Skeletal muscle satellite cell (primary cell): ENCODE measurements around the gene CLDN1.

Experiments used
- H3K27me3 ChIP-seq: 2 replicates; pipeline ENCODE4 v1.7.0; 2013; ENCODE audit warnings: low read length; ENCODE audit not compliant: control insufficient read depth, insufficient read depth
- H3K36me3 ChIP-seq: 2 replicates; pipeline ENCODE4 v1.7.0; 2013; ENCODE audit warnings: mild to moderate bottlenecking, control low read depth, low read length; ENCODE audit not compliant: insufficient read depth
- H3K4me1 ChIP-seq: 2 replicates; pipeline ENCODE4 v1.7.0; 2013; ENCODE audit warnings: low read length; ENCODE audit not compliant: control insufficient read depth, insufficient read depth
- H3K4me2 ChIP-seq: 2 replicates; pipeline ENCODE4 v1.7.0; 2013; ENCODE audit warnings: mild to moderate bottlenecking, low read length
- H3K4me3 ChIP-seq: 2 replicates; pipeline ENCODE4 v1.7.0; 2013; ENCODE audit warnings: low read length
- H3K9ac ChIP-seq: 2 replicates; pipeline ENCODE4 v1.7.0; 2013; ENCODE audit warnings: mild to moderate bottlenecking, low read depth, low read length, moderate library complexity
- H3K9me3 ChIP-seq: replicated peaks from 2 replicates; pipeline ENCODE4 v1.7.0; 2013; ENCODE audit warnings: mild to moderate bottlenecking, control low read depth, low read length

The CLDN1 gene

GRCh38 chr3:190356246-190356645 lies 34.0 kb upstream of the CLDN1 start:
- H3K9ac ChIP-seq = no peak overlapping the region
- no peaks in the 10 kb centered on the region for H3K36me3 ChIP-seq
- no peaks in the 10 kb centered on the region for H3K27me3 ChIP-seq
- H3K4me2 ChIP-seq = no peak overlapping the region
- no peaks in the 10 kb centered on the region for H3K4me1 ChIP-seq
- H3K4me3 ChIP-seq = no peak overlapping the region
- no peaks in the 10 kb centered on the region for H3K9me3 ChIP-seq

GRCh38 chr3:190352861-190353457 lies 30.7 kb upstream of the CLDN1 start:
- H3K36me3 ChIP-seq = no peaks in the 10 kb centered on the region
- H3K9ac ChIP-seq = no peak overlapping the region
- no peak overlapping the region for H3K4me3 ChIP-seq
- no peaks in the 10 kb centered on the region for H3K27me3 ChIP-seq
- no peaks in the 10 kb centered on the region for H3K4me1 ChIP-seq
- no peaks in the 10 kb centered on the region for H3K9me3 ChIP-seq
- H3K4me2 ChIP-seq = no peak overlapping the region

GRCh38 chr3:190346541-190346940 lies 24.3 kb upstream of the CLDN1 start:
- Histone ChIP-seq H3K27me3 (no peaks in the 10 kb centered on the region), H3K4me3 (no peak overlapping the region), H3K9ac (no peak overlapping the region), H3K4me2 (no peak overlapping the region), H3K9me3 (no peaks in the 10 kb centered on the region), H3K4me1 (peaks cover 16% of the 10 kb centered on the region), H3K36me3 (no peaks in the 10 kb centered on the region)

- H3K4me1 ChIP-seq = peaks cover 16% of the 10 kb centered on the region
- H3K4me2 ChIP-seq = peak overlapping the region; percentile 74
- no peak overlapping the region for H3K4me3 ChIP-seq
- peak overlapping the region; percentile 77 for H3K9ac ChIP-seq
- H3K27me3 ChIP-seq = no peaks in the 10 kb centered on the region
- H3K9me3 ChIP-seq = no peaks in the 10 kb centered on the region
- no peaks in the 10 kb centered on the region for H3K36me3 ChIP-seq
These were observed 23.6 kb upstream of the CLDN1 start for GRCh38 chr3:190345878-190346277.

GRCh38 chr3:190345027-190345821 lies 23.0 kb upstream of the CLDN1 start:
- H3K9me3 ChIP-seq = no peaks in the 10 kb centered on the region
- peak overlapping the region; percentile 77 for H3K9ac ChIP-seq
- H3K27me3 ChIP-seq = no peaks in the 10 kb centered on the region
- H3K4me3 ChIP-seq = peak overlapping the region; percentile 45
- peaks cover 16% of the 10 kb centered on the region for H3K4me1 ChIP-seq
- no peaks in the 10 kb centered on the region for H3K36me3 ChIP-seq
- peak overlapping the region; percentile 74 for H3K4me2 ChIP-seq

GRCh38 chr3:190340071-190340470 lies 17.8 kb upstream of the CLDN1 start:
- Histone ChIP-seq H3K27me3 (no peaks in the 10 kb centered on the region), H3K4me2 (no peak overlapping the region), H3K9ac (no peak overlapping the region), H3K9me3 (no peaks in the 10 kb centered on the region), H3K4me1 (peaks cover 12% of the 10 kb centered on the region), H3K4me3 (no peak overlapping the region), H3K36me3 (no peaks in the 10 kb centered on the region)

GRCh38 chr3:190339130-190339529 lies 16.9 kb upstream of the CLDN1 start:
- no peak overlapping the region for H3K9ac ChIP-seq

GRCh38 chr3:190338717-190339116 lies 16.5 kb upstream of the CLDN1 start:
- Histone ChIP-seq H3K9me3 (no peaks in the 10 kb centered on the region), H3K4me1 (peaks cover 6% of the 10 kb centered on the region), H3K27me3 (no peaks in the 10 kb centered on the region), H3K9ac (no peak overlapping the region), H3K36me3 (no peaks in the 10 kb centered on the region), H3K4me2 (no peak overlapping the region), H3K4me3 (no peak overlapping the region)

More at GRCh38 chr3:190339130-190339529, 16.9 kb upstream of the CLDN1 start:
- H3K4me3 ChIP-seq = no peak overlapping the region
- H3K27me3 ChIP-seq = no peaks in the 10 kb centered on the region
- H3K4me1 ChIP-seq = peaks cover 6% of the 10 kb centered on the region
- no peaks in the 10 kb centered on the region for H3K9me3 ChIP-seq
- no peak overlapping the region for H3K4me2 ChIP-seq
- H3K36me3 ChIP-seq = no peaks in the 10 kb centered on the region

- Histone ChIP-seq H3K4me1 (peaks cover 6% of the 10 kb centered on the region), H3K4me3 (no peak overlapping the region), H3K9ac (no peak overlapping the region), H3K4me2 (no peak overlapping the region), H3K9me3 (no peaks in the 10 kb centered on the region), H3K36me3 (no peaks in the 10 kb centered on the region), H3K27me3 (no peaks in the 10 kb centered on the region)
These were observed 15.1 kb upstream of the CLDN1 start for GRCh38 chr3:190337301-190337700.

- no peak overlapping the region for H3K4me2 ChIP-seq
- no peak overlapping the region for H3K4me3 ChIP-seq
- H3K36me3 ChIP-seq = no peaks in the 10 kb centered on the region
- H3K9ac ChIP-seq = no peak overlapping the region
- H3K9me3 ChIP-seq = no peaks in the 10 kb centered on the region
- H3K4me1 ChIP-seq = peaks cover 6% of the 10 kb centered on the region
- H3K27me3 ChIP-seq = no peaks in the 10 kb centered on the region
These were observed 14.4 kb upstream of the CLDN1 start for GRCh38 chr3:190336516-190337189.

- peaks cover 2% of the 10 kb centered on the region for H3K4me1 ChIP-seq
- no peak overlapping the region for H3K4me3 ChIP-seq
- no peaks in the 10 kb centered on the region for H3K9me3 ChIP-seq
- no peak overlapping the region for H3K9ac ChIP-seq
- no peaks in the 10 kb centered on the region for H3K27me3 ChIP-seq
- H3K36me3 ChIP-seq = no peaks in the 10 kb centered on the region
- H3K4me2 ChIP-seq = no peak overlapping the region
These were observed 11.7 kb upstream of the CLDN1 start for GRCh38 chr3:190333961-190334360.
